Gastrocnemius medialis (tissue), 4 donors: ENCODE data around the gene RAB12.

ENCODE experiments used
- POLR2A ChIP-seq, 2 donors: fragments of 450-650 bp; IDR thresholded peaks; one replicate each; pipeline ENCODE4 v1.6.1; 2017; ENCODE audit warnings: antibody characterized with exemption in 2 of 2, mild to moderate bottlenecking in 2 of 2, moderate library complexity in 2 of 2
- TF ChIP-seq, protein P1 (sequence below), 5 experiments: fragments of 450-650 bp in 3 of 5; fragments of 200-600 bp in 2 of 5; sonication (generic) in 2 of 5; IDR thresholded peaks in 4 of 5; conservative IDR thresholded peaks in 1 of 5; 1 replicate in 4 of 5; 2 replicates in 1 of 5; pipeline ENCODE4 v1.5.1; 2016 to 2019; ENCODE audit warnings: antibody characterized with exemption in 5 of 5, mild to moderate bottlenecking in 3 of 5, moderate library complexity in 3 of 5

DNA sequence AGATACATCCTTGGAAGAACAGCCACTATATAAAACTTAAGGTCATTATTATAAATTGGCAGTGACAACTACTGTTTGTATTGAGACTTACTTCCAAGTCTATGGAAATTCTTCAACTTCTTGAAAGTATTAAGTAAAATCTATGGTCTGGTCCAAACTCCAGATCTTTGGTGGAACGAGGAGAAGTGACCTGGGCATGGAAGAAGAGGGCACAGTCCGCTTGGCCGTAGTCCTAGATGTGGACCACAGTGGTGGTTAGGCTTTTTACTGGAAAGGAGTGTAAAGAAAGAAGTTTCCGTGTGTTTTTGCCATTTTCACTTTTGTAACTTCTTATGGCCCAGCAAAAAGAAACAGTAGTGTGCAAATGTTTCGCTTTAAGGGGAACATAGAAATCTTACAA lies 9.8 kb downstream of the RAB12 start:
- TF ChIP-seq, protein P1, sequence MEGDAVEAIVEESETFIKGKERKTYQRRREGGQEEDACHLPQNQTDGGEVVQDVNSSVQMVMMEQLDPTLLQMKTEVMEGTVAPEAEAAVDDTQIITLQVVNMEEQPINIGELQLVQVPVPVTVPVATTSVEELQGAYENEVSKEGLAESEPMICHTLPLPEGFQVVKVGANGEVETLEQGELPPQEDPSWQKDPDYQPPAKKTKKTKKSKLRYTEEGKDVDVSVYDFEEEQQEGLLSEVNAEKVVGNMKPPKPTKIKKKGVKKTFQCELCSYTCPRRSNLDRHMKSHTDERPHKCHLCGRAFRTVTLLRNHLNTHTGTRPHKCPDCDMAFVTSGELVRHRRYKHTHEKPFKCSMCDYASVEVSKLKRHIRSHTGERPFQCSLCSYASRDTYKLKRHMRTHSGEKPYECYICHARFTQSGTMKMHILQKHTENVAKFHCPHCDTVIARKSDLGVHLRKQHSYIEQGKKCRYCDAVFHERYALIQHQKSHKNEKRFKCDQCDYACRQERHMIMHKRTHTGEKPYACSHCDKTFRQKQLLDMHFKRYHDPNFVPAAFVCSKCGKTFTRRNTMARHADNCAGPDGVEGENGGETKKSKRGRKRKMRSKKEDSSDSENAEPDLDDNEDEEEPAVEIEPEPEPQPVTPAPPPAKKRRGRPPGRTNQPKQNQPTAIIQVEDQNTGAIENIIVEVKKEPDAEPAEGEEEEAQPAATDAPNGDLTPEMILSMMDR (IDR thresholded peaks at IDR 0.05 in 4 of 5, conservative IDR thresholded peaks at IDR 0.05 in 1 of 5), result no peak
- no peak for TF ChIP-seq POLR2A (IDR thresholded peaks at IDR 0.05)
